ENCODE results near the gene ANTXR1. TPM values are rescaled to one million over a fixed set of nuclear protein-coding genes. Genes with fewer than 3 reads are reported as not detected.

ANTXR1 gene
- total and polyA plus RNA-seq, 11 donors: 5.8 to 75.2 (median 23.3) TPM

GRCh38 chr2:68992341-68992740 is 20.6 kb upstream of the ANTXR1 start:
- Histone ChIP-seq H3K9me3 (no peaks in the 10 kb centered on the region), H3K4me1 (peaks cover 0 to 12% (median 0%) of the 10 kb centered on the region in 12 donors), H3K27ac (no peak overlapping the region), H3K4me3 (no peak overlapping the region), H3K36me3 (no peaks in the 10 kb centered on the region), H3K27me3 (no peaks in the 10 kb centered on the region)
- no peak for TF ChIP-seq CTCF (IDR thresholded peaks at IDR 0.05)
- no peak for TF ChIP-seq POLR2A (IDR thresholded peaks at IDR 0.05)
- ATAC-seq (no peak), DNase-seq (no peak)
- WGBS, 4 donors: 80 to 85% (median 82%) methylated on average over 5 of the region's 5 CpGs
- intact Hi-C loops (cut with DNase I): no loop called here

- Histone ChIP-seq H3K27me3 (no peaks in the 10 kb centered on the region), H3K4me1 (peaks cover 0 to 12% (median 0%) of the 10 kb centered on the region in 12 donors), H3K36me3 (no peaks in the 10 kb centered on the region), H3K27ac (no peak overlapping the region), H3K4me3 (no peak overlapping the region), H3K9me3 (no peaks in the 10 kb centered on the region)
- TF ChIP-seq POLR2A (IDR thresholded peaks at IDR 0.05) (no peak), CTCF (IDR thresholded peaks at IDR 0.05) (no peak)
- ATAC-seq (no peak), DNase-seq (no peak)
- WGBS, 4 donors: 62 to 77% (median 75%) methylated on average over 3 of the region's 3 CpGs
- intact Hi-C loops (cut with DNase I): no loop called here
Measured at GRCh38 chr2:68992933-68993332, 20.0 kb upstream of the ANTXR1 start.

- no peak overlapping the region for H3K27ac ChIP-seq
- H3K27me3 ChIP-seq: no peaks in the 10 kb centered on the region
- 78 to 88% (median 84%) methylated on average over 7 of the region's 7 CpGs for WGBS, 4 donors
- H3K4me3 ChIP-seq: no peak overlapping the region
- ATAC-seq (no peak), DNase-seq (peak in 1 of 5 donors; percentile 31)
- TF ChIP-seq POLR2A (IDR thresholded peaks at IDR 0.05) (no peak), CTCF (IDR thresholded peaks at IDR 0.05) (no peak)
- H3K9me3 ChIP-seq: no peaks in the 10 kb centered on the region
- no peaks in the 10 kb centered on the region for H3K36me3 ChIP-seq
- H3K4me1 ChIP-seq: peaks cover 0 to 12% (median 0%) of the 10 kb centered on the region in 12 donors
- intact Hi-C loops (cut with DNase I): no loop called here
Measured at GRCh38 chr2:68993660-68994059, 19.3 kb upstream of the ANTXR1 start.

GRCh38 chr2:68994864-68995263 is 18.1 kb upstream of the ANTXR1 start:
- H3K27ac ChIP-seq: no peak overlapping the region
- WGBS, 4 donors: 54 to 69% (median 62%) methylated on average over 4 of the region's 4 CpGs

More at GRCh38 chr2:68994864-68995263, 18.1 kb upstream of the ANTXR1 start:
- Histone ChIP-seq H3K4me3 (no peak overlapping the region), H3K36me3 (no peaks in the 10 kb centered on the region), H3K27me3 (no peaks in the 10 kb centered on the region), H3K4me1 (peaks cover 0 to 12% (median 0%) of the 10 kb centered on the region in 12 donors), H3K9me3 (no peaks in the 10 kb centered on the region)
- DNase-seq: peak in 4 of 5 donors; percentile 27 to 72 (median 57)
- TF ChIP-seq CTCF (IDR thresholded peaks at IDR 0.05): no peak
- TF ChIP-seq POLR2A (IDR thresholded peaks at IDR 0.05): no peak
- ATAC-seq: peak; percentile 37 to 63 (median 58)
- intact Hi-C loops (cut with DNase I): no loop called here
